ENCODE results near the gene RRAS. TPM values are rescaled to one million over a fixed set of nuclear protein-coding genes. Genes with fewer than 3 reads are reported as not detected.

RRAS gene
- total RNA-seq, 4 donors from 2014 or later = 62.9 to 113 (median 101) TPM

DNA sequence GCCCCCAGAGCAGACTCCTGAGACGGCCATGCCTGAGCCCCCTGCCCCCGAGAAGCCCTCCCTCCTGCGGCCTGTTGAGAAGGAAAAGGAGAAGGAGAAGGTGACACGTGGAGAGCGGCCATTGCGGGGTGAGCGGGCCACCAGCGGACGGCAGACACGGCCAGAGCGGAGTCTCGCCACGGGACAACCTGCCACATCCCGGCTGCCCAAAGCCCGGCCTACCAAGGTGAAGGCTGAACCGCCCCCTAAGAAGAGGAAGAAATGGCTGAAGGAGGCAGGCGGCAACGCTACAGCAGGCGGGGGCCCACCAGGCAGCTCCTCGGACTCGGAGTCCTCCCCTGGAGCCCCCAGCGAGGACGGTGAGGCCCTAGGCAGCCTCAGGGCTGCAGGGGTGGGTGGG, 24.1 kb downstream of the RRAS start:
- no peak for TF ChIP-seq CTCF (IDR thresholded peaks at IDR 0.05; ENCODE audit: low read depth)

- no peak for TF ChIP-seq CTCF (IDR thresholded peaks at IDR 0.05; ENCODE audit: low read depth)
Observed at GRCh38 chr19:49614096-49614833, 25.7 kb downstream of the RRAS start.

DNA sequence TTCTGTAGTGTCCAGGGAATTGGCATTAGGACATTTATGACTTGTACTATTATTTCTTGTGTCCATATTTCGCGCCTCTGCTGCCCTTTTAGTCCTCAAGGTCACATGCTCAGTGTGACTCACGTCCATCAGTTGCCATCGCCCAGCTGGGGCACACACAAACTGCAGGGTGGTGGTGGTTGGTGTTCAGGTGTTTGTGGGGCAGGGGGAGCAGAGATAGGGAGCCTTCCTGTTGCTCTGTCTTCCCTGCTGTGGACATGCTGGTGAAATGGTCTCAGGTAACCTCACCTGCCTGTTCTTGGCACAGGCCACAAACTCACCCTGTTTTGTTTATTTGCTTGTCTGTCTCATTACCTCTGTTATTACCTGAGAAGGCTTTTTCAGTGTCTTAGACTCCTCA, 26.6 kb downstream of the RRAS start:
- TF ChIP-seq CTCF (IDR thresholded peaks at IDR 0.05; ENCODE audit: low read depth) = no peak

- TF ChIP-seq CTCF (IDR thresholded peaks at IDR 0.05; ENCODE audit: low read depth) = no peak
Observed at GRCh38 chr19:49609499-49610092, 30.3 kb downstream of the RRAS start.

DNA sequence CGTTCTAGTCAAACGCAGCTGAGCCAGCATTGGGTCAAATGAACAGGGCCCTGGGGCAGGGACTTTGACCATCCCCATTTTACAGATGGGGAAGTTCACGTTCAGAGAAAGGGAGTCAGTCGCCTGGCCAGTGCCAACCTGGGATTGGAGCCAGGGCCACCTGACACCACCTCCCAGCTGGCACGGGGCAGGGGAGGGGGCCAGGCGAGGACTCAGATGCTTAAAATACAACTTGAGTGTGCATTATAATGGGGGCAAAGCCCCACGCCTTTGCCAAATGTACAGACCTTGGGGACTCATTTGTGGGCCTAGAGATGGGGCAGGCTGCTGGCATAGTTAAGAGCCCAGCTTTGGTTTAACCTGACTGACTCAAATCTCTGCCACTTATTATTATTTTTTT, 34.3 kb downstream of the RRAS start:
- no peak for TF ChIP-seq CTCF (IDR thresholded peaks at IDR 0.05; ENCODE audit: low read depth)

- TF ChIP-seq CTCF (IDR thresholded peaks at IDR 0.05; ENCODE audit: low read depth) = no peak
Observed at GRCh38 chr19:49602806-49603205, 37.1 kb downstream of the RRAS start.

- no peak for TF ChIP-seq CTCF (IDR thresholded peaks at IDR 0.05; ENCODE audit: low read depth)
Observed at GRCh38 chr19:49601482-49602038, 38.4 kb downstream of the RRAS start.

All from subcutaneous adipose tissue (tissue), 4 donors.